ENCODE results near the gene ATP11B. TPM values are rescaled to one million over a fixed set of nuclear protein-coding genes. Genes with fewer than 3 reads are reported as not detected.

ATP11B gene
- total and polyA plus RNA-seq, 9 of the 15 experiments (the other 6 are each of a cell fraction or from before 2014, with no cell fraction given), result 11.9 to 68.7 (median 41.8) TPM

- TF ChIP-seq E2F6 (IDR thresholded peaks at IDR 0.05; ENCODE audit: borderline replicate concordance in 1 of 2, extremely low read depth in 1 of 2, insufficient read depth in 1 of 2, insufficient read length in 1 of 2, low read depth in 1 of 2, low read length in 1 of 2, poor library complexity in 1 of 2, severe bottlenecking in 1 of 2) (peak in 1 of 2 experiments; percentile 77), ZNF175 (CRISPR knock-in tag; IDR thresholded peaks at IDR 0.05; ENCODE audit: low read depth) (peak; percentile 60; the same call in 1 of the 2 replicates), REST (IDR thresholded peaks at IDR 0.05; ENCODE audit: borderline replicate concordance) (peak; percentile 24; the same call in 1 of the 2 replicates), REST (CRISPR knock-in tag; IDR thresholded peaks at IDR 0.05; ENCODE audit: low read depth) (no peak), NR3C1 (CRISPR knock-in tag; IDR thresholded peaks at IDR 0.05) (no peak), ZNF280B (CRISPR knock-in tag; IDR thresholded peaks at IDR 0.05) (no peak), ZNF41 (CRISPR knock-in tag; conservative IDR thresholded peaks at IDR 0.05) (no peak), ELK3 (CRISPR knock-in tag; IDR thresholded peaks at IDR 0.05) (no peak), PHF21A (IDR thresholded peaks at IDR 0.05; ENCODE audit: borderline replicate concordance, low read depth) (no peak), SIX5 (IDR thresholded peaks at IDR 0.05; ENCODE audit: borderline replicate concordance in 1 of 2, insufficient read depth in 1 of 2, low read depth in 1 of 2, low read length in 2 of 2) (no peak), ELF1 (tag; IDR thresholded peaks at IDR 0.05) (no peak), TRIM24 (IDR thresholded peaks at IDR 0.05) (peak; percentile 83 to 88), FOXP1 (CRISPR knock-in tag; IDR thresholded peaks at IDR 0.05) (no peak), NCOR1 (IDR thresholded peaks at IDR 0.05) (peak; percentile 93), FOXJ2 (tag; IDR thresholded peaks at IDR 0.05) (no peak), ZNF263 (CRISPR knock-in tag; IDR thresholded peaks at IDR 0.05; ENCODE audit: borderline replicate concordance) (no peak), ZNF133 (CRISPR knock-in tag; IDR thresholded peaks at IDR 0.05) (no peak)
These were observed 127.3 kb downstream of the ATP11B start (continued) for GRCh38 chr3:182920515-182921084.
